H1 (cell line): ENCODE results near the gene CCDC18. TPM values are rescaled to one million over a fixed set of nuclear protein-coding genes. Genes with fewer than 3 reads are reported as not detected.

Experiments
- CTCF ChIA-PET: fragments of 300-600 bp; sonication (Branson Sonifier 250); formaldehyde crosslinking; loops from one replicate; lab custom pipeline; 2021; ENCODE audit not compliant: partially characterized antibody; lab: Charles Lee
- POLR2A ChIA-PET: fragments of 300-600 bp; sonication (Branson Sonifier 250); formaldehyde crosslinking; loops from one replicate; lab custom pipeline; 2021; ENCODE audit warnings: inconsistent platforms; ENCODE audit not compliant: partially characterized antibody; lab: Charles Lee
- DNase-seq, 2 experiments: peaks; one replicate each; pipeline versions ENCODE4 v3.0.0 to v3.0.0-alpha.2; 2010 to 2022; ENCODE audit warnings: low spot score in 2 of 2, low read depth in 1 of 2, mixed read lengths in 1 of 2
- FAIRE-seq: peaks from 2 replicates; lab custom pipeline; 2011; peaks lifted over from hg19 to GRCh38; lab: Jason Lieb, UNC
- H2AFZ ChIP-seq: 2 replicates; pipeline ENCODE4 v1.8.1; 2012; ENCODE audit warnings: low read length, inconsistent platforms
- H2AK5ac ChIP-seq: 2 replicates; pipeline ENCODE4 v1.6.1; 2013; ENCODE audit warnings: low read depth, low read length
- H2BK120ac ChIP-seq: replicated peaks from 2 replicates; pipeline ENCODE3; 2013; ENCODE audit warnings: low read depth, low read length, inconsistent platforms
- H2BK12ac ChIP-seq: 2 replicates; pipeline ENCODE4 v1.6.1; 2013; ENCODE audit warnings: low read depth, low read length
- H2BK15ac ChIP-seq: 2 replicates; pipeline ENCODE4 v1.6.1; 2013; ENCODE audit warnings: low read length
- H2BK20ac ChIP-seq: 2 replicates; pipeline ENCODE4 v1.6.1; 2013; ENCODE audit warnings: low read length
- H2BK5ac ChIP-seq: 2 replicates; pipeline ENCODE4 v1.6.1; 2013; ENCODE audit warnings: low read depth, low read length
- H3K14ac ChIP-seq: 2 replicates; pipeline ENCODE4 v1.6.1; 2013; ENCODE audit warnings: inconsistent platforms; ENCODE audit not compliant: insufficient read length
- H3K18ac ChIP-seq: 2 replicates; pipeline ENCODE4 v1.6.1; 2013; ENCODE audit warnings: low read length; ENCODE audit errors: extremely low read depth
- H3K23ac ChIP-seq: 2 replicates; pipeline ENCODE4 v1.6.1; 2013; ENCODE audit warnings: inconsistent platforms; ENCODE audit not compliant: insufficient read length
- H3K23me2 ChIP-seq: 2 replicates; pipeline ENCODE4 v1.6.1; 2013; ENCODE audit warnings: low read depth, low read length
- H3K27ac ChIP-seq: 2 replicates; pipeline ENCODE4 v1.6.1; 2011; ENCODE audit warnings: low read depth, low read length, inconsistent platforms
- H3K27me3 ChIP-seq, 4 experiments: replicated peaks in 1 of 4; 1 replicate in 1 of 4; 2 replicates in 3 of 4; pipeline versions ENCODE4 v1.6.1 to v1.8.1; 2011 to 2013; ENCODE audit warnings: low read length in 3 of 4, mild to moderate bottlenecking in 3 of 4, inconsistent platforms in 2 of 4, mixed read lengths in 2 of 4, moderate library complexity in 1 of 4; ENCODE audit not compliant: control insufficient read depth in 3 of 4, insufficient read depth in 3 of 4; ENCODE audit errors: extremely low read depth in 1 of 4
- H3K36me3 ChIP-seq, 4 experiments: 2 replicates each; pipeline versions ENCODE4 v1.6.1 to v1.8.1; 2011 to 2013; ENCODE audit warnings: mild to moderate bottlenecking in 4 of 4, low read length in 3 of 4, moderate library complexity in 2 of 4, control low read depth in 1 of 4, inconsistent platforms in 1 of 4; ENCODE audit not compliant: insufficient read depth in 4 of 4, control insufficient read depth in 2 of 4
- H3K4ac ChIP-seq: replicated peaks from 2 replicates; pipeline ENCODE3; 2013; ENCODE audit warnings: low read length, low read depth, mixed read lengths, inconsistent platforms; ENCODE audit not compliant: insufficient read length
- H3K4me1 ChIP-seq, 4 experiments: replicated peaks in 1 of 4; 1 replicate in 1 of 4; 2 replicates in 3 of 4; pipeline versions ENCODE4 v1.6.1 to v1.8.1; 2011 to 2013; ENCODE audit warnings: low read length in 3 of 4, inconsistent platforms in 2 of 4, mixed read lengths in 1 of 4; ENCODE audit not compliant: insufficient read depth in 4 of 4, control insufficient read depth in 3 of 4
- H3K4me2 ChIP-seq, 2 experiments: 2 replicates each; pipeline versions ENCODE4 v1.6.1 to v1.8.1; 2011 to 2013; ENCODE audit warnings: low read depth in 2 of 2, low read length in 2 of 2, control low read depth in 1 of 2, inconsistent platforms in 1 of 2, mild to moderate bottlenecking in 1 of 2; ENCODE audit not compliant: insufficient read depth in 1 of 2
- H3K4me3 ChIP-seq, 4 experiments: fragments of 200-600, 300-600 bp in 1 of 4; sonication (generic), shearing (Covaris generic), sonication (Bioruptor Twin) in 1 of 4; 2 replicates each; pipeline versions ENCODE4 v1.5.1 to v1.8.1; 2011 to 2016; ENCODE audit warnings: low read length in 4 of 4, low read depth in 3 of 4, control low read depth in 2 of 4, inconsistent platforms in 2 of 4, mild to moderate bottlenecking in 2 of 4, mixed read lengths in 1 of 4, moderate library complexity in 1 of 4; ENCODE audit not compliant: insufficient read depth in 2 of 4; ENCODE audit errors: extremely low read depth in 1 of 4
- H3K56ac ChIP-seq: replicated peaks from 2 replicates; pipeline ENCODE3; 2013; ENCODE audit warnings: low read depth, mild to moderate bottlenecking, mixed read lengths, low read length, inconsistent platforms; ENCODE audit not compliant: insufficient read length
- H3K79me1 ChIP-seq: 2 replicates; pipeline ENCODE4 v1.6.1; 2013; ENCODE audit warnings: low read depth, low read length, control low read depth
- H3K79me2 ChIP-seq, 2 experiments: 2 replicates each; pipeline versions ENCODE4 v1.6.1 to v1.8.1; 2012 to 2013; ENCODE audit warnings: low read length in 2 of 2, mild to moderate bottlenecking in 2 of 2, inconsistent platforms in 1 of 2; ENCODE audit not compliant: insufficient read depth in 2 of 2, control insufficient read depth in 1 of 2
- H3K9ac ChIP-seq, 4 experiments: replicated peaks in 1 of 4; 1 replicate in 1 of 4; 2 replicates in 3 of 4; pipeline versions ENCODE4 v1.6.1 to v1.8.1; 2011 to 2013; ENCODE audit warnings: low read depth in 3 of 4, low read length in 3 of 4, control low read depth in 2 of 4, mild to moderate bottlenecking in 2 of 4, moderate library complexity in 2 of 4, inconsistent platforms in 1 of 4; ENCODE audit errors: extremely low read depth in 1 of 4
- H3K9me3 ChIP-seq, 2 experiments: 2 replicates each; pipeline versions ENCODE4 v1.6.1 to v1.8.1; 2012 to 2013; ENCODE audit warnings: mild to moderate bottlenecking in 2 of 2, moderate library complexity in 2 of 2, control low read depth in 1 of 2, inconsistent platforms in 1 of 2, low read depth in 1 of 2, low read length in 1 of 2, mixed read lengths in 1 of 2; ENCODE audit not compliant: insufficient read depth in 2 of 2
- H4K20me1 ChIP-seq, 2 experiments: replicated peaks in 1 of 2; 2 replicates each; pipeline versions ENCODE3 to v1.8.1; 2011 to 2013; ENCODE audit warnings: inconsistent platforms in 2 of 2, low read length in 2 of 2, mild to moderate bottlenecking in 1 of 2; ENCODE audit not compliant: insufficient read depth in 2 of 2, control insufficient read depth in 1 of 2
- H4K5ac ChIP-seq: 2 replicates; pipeline ENCODE4 v1.6.1; 2013; ENCODE audit warnings: low read length, low read depth, mixed read lengths, inconsistent platforms; ENCODE audit not compliant: insufficient read length
- H4K8ac ChIP-seq: 2 replicates; pipeline ENCODE4 v1.8.0; 2013; ENCODE audit warnings: mild to moderate bottlenecking, moderate library complexity, low read length, inconsistent platforms; ENCODE audit not compliant: insufficient read depth; ENCODE audit errors: extremely low read depth
- H4K91ac ChIP-seq: replicated peaks from 2 replicates; pipeline ENCODE3; 2013; ENCODE audit warnings: low read length, mixed read lengths, inconsistent platforms; ENCODE audit not compliant: insufficient read length
- HDAC2 ChIP-seq, 2 experiments: fragments of 300-600 bp in 1 of 2; sonication (generic) in 1 of 2; IDR thresholded peaks; 2 replicates each; pipeline ENCODE4 v1.6.1; 2011 to 2012; ENCODE audit warnings: low read depth in 2 of 2, low read length in 2 of 2, mild to moderate bottlenecking in 2 of 2, moderate library complexity in 2 of 2, borderline replicate concordance in 1 of 2, inconsistent platforms in 1 of 2
- NRF1 ChIP-seq: IDR thresholded peaks from 2 replicates; pipeline ENCODE4 v1.6.1; 2011; ENCODE audit warnings: mild to moderate bottlenecking, low read depth, low read length, improper control_type of control experiment
- WGBS, 2 experiments: shearing (Covaris generic) in 1 of 2; methylation state at CpG; one replicate each; pipeline versions ENCODE4 v1.1.6 to v1.1.7; 2013 to 2015; ENCODE audit warnings: low lambda C conversion rate in 2 of 2, mixed read lengths in 2 of 2, inconsistent platforms in 1 of 2, low coverage in 1 of 2, missing lambda C conversion rate in 1 of 2; ENCODE audit not compliant: insufficient replicate concordance in 2 of 2, insufficient coverage in 1 of 2, insufficient read length in 1 of 2; ENCODE audit errors: extremely low coverage in 1 of 2, missing lambda C conversion rate in 1 of 2; 5-methylcytosine and 5-hydroxymethylcytosine counted together
- polyA plus RNA-seq, 7 experiments: library from polyadenylated mRNA; depleted of rRNA in 3 of 7; stranded (reverse) in 5 of 7; unstranded in 2 of 7; fragments of >200 nt in 5 of 7; fragments of 200-250 nt in 2 of 7; gene quantifications; 1 replicate in 5 of 7; 2 replicates in 1 of 7; 4 replicates in 1 of 7; pipeline versions ENCODE4 v1.2.1 to v1.2.3, GENCODE V29; 2011 to 2013; ENCODE audit warnings: missing spikeins in 2 of 7, mixed read lengths in 2 of 7
- total RNA-seq: library from RNA; stranded (reverse); fragmentation: NEBNext Ultra II Directional; extraction: Animal tissue kit (Norgen Biotek cat#: 25700); gene quantifications from 2 replicates; pipeline ENCODE4 v1.2.1, GENCODE V29; 2021
- TF ChIP-seq, protein P1 (sequence below): IDR thresholded peaks from 2 replicates; pipeline ENCODE4 v1.6.1; 2012; ENCODE audit warnings: low read length, inconsistent platforms

Gene CCDC18
- total and polyA plus RNA-seq, 2 of the 8 experiments (the other 6 are each of a cell fraction or from before 2014, with no cell fraction given), result 3.0 to 21.2 TPM

DNA sequence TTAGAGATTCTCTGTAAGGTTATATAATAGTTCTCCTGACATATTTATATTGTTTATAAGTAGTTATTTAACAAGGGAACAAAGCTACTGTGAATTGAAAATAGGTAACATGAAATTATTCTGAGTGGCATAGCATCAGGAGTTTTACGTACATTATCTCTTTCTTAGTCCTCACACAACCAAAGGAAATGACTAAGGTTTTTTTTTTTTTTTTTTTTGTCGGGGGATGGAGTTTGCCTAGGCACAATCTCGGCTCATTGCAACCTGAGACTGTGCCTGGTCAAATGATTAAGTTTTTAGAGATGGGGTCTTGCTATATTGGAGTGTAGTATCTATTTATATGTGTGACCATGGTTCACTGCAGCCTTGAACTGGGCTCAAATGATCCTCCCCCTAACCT lies 25.2 kb upstream of the CCDC18 start:
- DNase-seq, result no peak
- H4K91ac ChIP-seq, result no peak overlapping the region
- H3K23ac ChIP-seq, result no peak overlapping the region
- H3K4me2 ChIP-seq, result no peak overlapping the region
- H3K79me1 ChIP-seq, result no peaks in the 10 kb centered on the region
- H2AK5ac ChIP-seq, result no peak overlapping the region
- no peaks in the 10 kb centered on the region for H4K20me1 ChIP-seq
- no peak overlapping the region for H3K14ac ChIP-seq
- peaks cover 0 to 31% (median 2%) of the 10 kb centered on the region in 4 experiments; a peak in 4 of 8 replicates for H3K36me3 ChIP-seq
- POLR2A ChIA-PET, result no interaction called here
- TF ChIP-seq, protein P1, sequence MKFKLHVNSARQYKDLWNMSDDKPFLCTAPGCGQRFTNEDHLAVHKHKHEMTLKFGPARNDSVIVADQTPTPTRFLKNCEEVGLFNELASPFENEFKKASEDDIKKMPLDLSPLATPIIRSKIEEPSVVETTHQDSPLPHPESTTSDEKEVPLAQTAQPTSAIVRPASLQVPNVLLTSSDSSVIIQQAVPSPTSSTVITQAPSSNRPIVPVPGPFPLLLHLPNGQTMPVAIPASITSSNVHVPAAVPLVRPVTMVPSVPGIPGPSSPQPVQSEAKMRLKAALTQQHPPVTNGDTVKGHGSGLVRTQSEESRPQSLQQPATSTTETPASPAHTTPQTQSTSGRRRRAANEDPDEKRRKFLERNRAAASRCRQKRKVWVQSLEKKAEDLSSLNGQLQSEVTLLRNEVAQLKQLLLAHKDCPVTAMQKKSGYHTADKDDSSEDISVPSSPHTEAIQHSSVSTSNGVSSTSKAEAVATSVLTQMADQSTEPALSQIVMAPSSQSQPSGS, result no peak
- no peak for TF ChIP-seq NRF1
- no peak for TF ChIP-seq HDAC2 (IDR thresholded peaks at IDR 0.05; ENCODE audit: borderline replicate concordance in 1 of 2, low read depth in 2 of 2, low read length in 2 of 2)
- CTCF ChIA-PET, result interaction anchor here (0.7 kb wide), 1 partner anchor 745 kb away, joined by 3 read pairs; no protein-coding TSS in a partner anchor
- no peaks in the 10 kb centered on the region for H3K23me2 ChIP-seq
- H3K9me3 ChIP-seq, result no peaks in the 10 kb centered on the region
- H3K4me3 ChIP-seq, result no peak overlapping the region
- no peak overlapping the region for H4K8ac ChIP-seq
- no peak overlapping the region for H2BK12ac ChIP-seq
- no peak overlapping the region for H2BK20ac ChIP-seq
- H3K9ac ChIP-seq, result no peak overlapping the region
- no peak overlapping the region for H2BK5ac ChIP-seq
- no peaks in the 10 kb centered on the region for H3K27me3 ChIP-seq
- no peak overlapping the region for H3K27ac ChIP-seq
- H3K4me1 ChIP-seq, result no peaks in the 10 kb centered on the region; a peak in 1 of 7 replicates
- no peak overlapping the region for H2AFZ ChIP-seq
- 72% methylated on average over 2 of the region's 3 CpGs; no CpG with 5 or more reads in 1 of the 2 experiments for whole genome bisulfite sequencing, 2 experiments
- no peak overlapping the region for H3K56ac ChIP-seq
- no peak overlapping the region for H2BK120ac ChIP-seq
- no peak overlapping the region for H2BK15ac ChIP-seq
- no peak overlapping the region for H3K4ac ChIP-seq
- no peak for FAIRE-seq
- H3K18ac ChIP-seq, result no peak overlapping the region
- H4K5ac ChIP-seq, result no peak overlapping the region
- H3K79me2 ChIP-seq, result no peaks in the 10 kb centered on the region; a peak in 1 of 4 replicates
